Measurements from ENCODE around the gene LDLRAD4. TPM values are rescaled to one million over a fixed set of nuclear protein-coding genes. Genes with fewer than 3 reads are reported as not detected.

LDLRAD4 gene
- polyA plus RNA-seq, 1 of the 3 experiments (the other 2 are of a cell fraction): 0.16 TPM

GRCh38 chr18:13527730-13528129, 309.2 kb downstream of the LDLRAD4 start:
- Histone ChIP-seq H3K4me1 (ENCODE audit: control insufficient read depth in 1 of 2, insufficient read depth in 2 of 2, low read depth in 1 of 2, low read length in 1 of 2) (peaks cover 0 to 5% of the 10 kb centered on the region in 2 experiments; a peak in 1 of 4 replicates), H3K79me2 (ENCODE audit: insufficient read depth) (no peaks in the 10 kb centered on the region), H3K4me2 (no peak overlapping the region), H3K9ac (no peak overlapping the region), H2AFZ (ENCODE audit: low read depth) (no peak overlapping the region), H3K27me3 (ENCODE audit: insufficient read depth) (0 out of 2 replicates have a peak, but pooled peaks cover 4% of the 10 kb centered on the region), H3F3A (replicated peaks; ENCODE audit: insufficient read depth) (no peaks in the 10 kb centered on the region), H3K27ac (ENCODE audit: low read depth in 2 of 2, low read length in 1 of 2) (no peak overlapping the region), H3K9me3 (no peaks in the 10 kb centered on the region), H4K20me1 (ENCODE audit: insufficient read depth) (0 out of 2 replicates have a peak, but pooled peaks cover 4% of the 10 kb centered on the region), H3K9me2 (no peaks in the 10 kb centered on the region), H3K36me3 (replicated peaks in 1 of 2; ENCODE audit: control insufficient read depth in 1 of 2, insufficient read depth in 2 of 2, low read length in 1 of 2) (no peaks in the 10 kb centered on the region), H3K4me3 (ENCODE audit: low read depth in 2 of 2, low read length in 1 of 2) (no peak overlapping the region)
- ChIA-PET POLR2A (no interaction called here), CTCF (interaction anchor here (1.4 to 9.4 kb wide), 2 partner anchors 30 to 310 kb away, joined by 3 to 85 read pairs; partner anchors contain the start of gene LDLRAD4)
- TF ChIP-seq FOSL2 (IDR thresholded peaks at IDR 0.05; ENCODE audit: borderline replicate concordance, low read depth) (no peak), TCF12 (IDR thresholded peaks at IDR 0.05) (no peak), MEF2A (IDR thresholded peaks at IDR 0.05; ENCODE audit: borderline replicate concordance, low read depth) (no peak), RCOR1 (IDR thresholded peaks at IDR 0.05; ENCODE audit: low read length) (no peak), TEAD4 (IDR thresholded peaks at IDR 0.05; ENCODE audit: borderline replicate concordance, insufficient read depth) (no peak), FOXJ3 (CRISPR knock-in tag; IDR thresholded peaks at IDR 0.05) (no peak), RXRA (IDR thresholded peaks at IDR 0.05; ENCODE audit: borderline replicate concordance, low read depth) (no peak), ELF1 (IDR thresholded peaks at IDR 0.05) (no peak), SMC3 (IDR thresholded peaks at IDR 0.05; ENCODE audit: low read depth, low read length) (no peak)
- TF ChIP-seq, protein P1, sequence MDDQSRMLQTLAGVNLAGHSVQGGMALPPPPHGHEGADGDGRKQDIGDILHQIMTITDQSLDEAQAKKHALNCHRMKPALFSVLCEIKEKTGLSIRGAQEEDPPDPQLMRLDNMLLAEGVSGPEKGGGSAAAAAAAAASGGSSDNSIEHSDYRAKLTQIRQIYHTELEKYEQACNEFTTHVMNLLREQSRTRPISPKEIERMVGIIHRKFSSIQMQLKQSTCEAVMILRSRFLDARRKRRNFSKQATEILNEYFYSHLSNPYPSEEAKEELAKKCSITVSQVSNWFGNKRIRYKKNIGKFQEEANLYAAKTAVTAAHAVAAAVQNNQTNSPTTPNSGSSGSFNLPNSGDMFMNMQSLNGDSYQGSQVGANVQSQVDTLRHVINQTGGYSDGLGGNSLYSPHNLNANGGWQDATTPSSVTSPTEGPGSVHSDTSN (IDR thresholded peaks at IDR 0.05): no peak
- TF ChIP-seq, protein P2, sequence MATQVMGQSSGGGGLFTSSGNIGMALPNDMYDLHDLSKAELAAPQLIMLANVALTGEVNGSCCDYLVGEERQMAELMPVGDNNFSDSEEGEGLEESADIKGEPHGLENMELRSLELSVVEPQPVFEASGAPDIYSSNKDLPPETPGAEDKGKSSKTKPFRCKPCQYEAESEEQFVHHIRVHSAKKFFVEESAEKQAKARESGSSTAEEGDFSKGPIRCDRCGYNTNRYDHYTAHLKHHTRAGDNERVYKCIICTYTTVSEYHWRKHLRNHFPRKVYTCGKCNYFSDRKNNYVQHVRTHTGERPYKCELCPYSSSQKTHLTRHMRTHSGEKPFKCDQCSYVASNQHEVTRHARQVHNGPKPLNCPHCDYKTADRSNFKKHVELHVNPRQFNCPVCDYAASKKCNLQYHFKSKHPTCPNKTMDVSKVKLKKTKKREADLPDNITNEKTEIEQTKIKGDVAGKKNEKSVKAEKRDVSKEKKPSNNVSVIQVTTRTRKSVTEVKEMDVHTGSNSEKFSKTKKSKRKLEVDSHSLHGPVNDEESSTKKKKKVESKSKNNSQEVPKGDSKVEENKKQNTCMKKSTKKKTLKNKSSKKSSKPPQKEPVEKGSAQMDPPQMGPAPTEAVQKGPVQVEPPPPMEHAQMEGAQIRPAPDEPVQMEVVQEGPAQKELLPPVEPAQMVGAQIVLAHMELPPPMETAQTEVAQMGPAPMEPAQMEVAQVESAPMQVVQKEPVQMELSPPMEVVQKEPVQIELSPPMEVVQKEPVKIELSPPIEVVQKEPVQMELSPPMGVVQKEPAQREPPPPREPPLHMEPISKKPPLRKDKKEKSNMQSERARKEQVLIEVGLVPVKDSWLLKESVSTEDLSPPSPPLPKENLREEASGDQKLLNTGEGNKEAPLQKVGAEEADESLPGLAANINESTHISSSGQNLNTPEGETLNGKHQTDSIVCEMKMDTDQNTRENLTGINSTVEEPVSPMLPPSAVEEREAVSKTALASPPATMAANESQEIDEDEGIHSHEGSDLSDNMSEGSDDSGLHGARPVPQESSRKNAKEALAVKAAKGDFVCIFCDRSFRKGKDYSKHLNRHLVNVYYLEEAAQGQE (IDR thresholded peaks at IDR 0.05; ENCODE audit: low read depth, low read length): no peak
- 43% methylated on average over 5 of the region's 5 CpGs for WGBS (ENCODE audit: low lambda C conversion rate)
- no peak for DNase-seq

DNA sequence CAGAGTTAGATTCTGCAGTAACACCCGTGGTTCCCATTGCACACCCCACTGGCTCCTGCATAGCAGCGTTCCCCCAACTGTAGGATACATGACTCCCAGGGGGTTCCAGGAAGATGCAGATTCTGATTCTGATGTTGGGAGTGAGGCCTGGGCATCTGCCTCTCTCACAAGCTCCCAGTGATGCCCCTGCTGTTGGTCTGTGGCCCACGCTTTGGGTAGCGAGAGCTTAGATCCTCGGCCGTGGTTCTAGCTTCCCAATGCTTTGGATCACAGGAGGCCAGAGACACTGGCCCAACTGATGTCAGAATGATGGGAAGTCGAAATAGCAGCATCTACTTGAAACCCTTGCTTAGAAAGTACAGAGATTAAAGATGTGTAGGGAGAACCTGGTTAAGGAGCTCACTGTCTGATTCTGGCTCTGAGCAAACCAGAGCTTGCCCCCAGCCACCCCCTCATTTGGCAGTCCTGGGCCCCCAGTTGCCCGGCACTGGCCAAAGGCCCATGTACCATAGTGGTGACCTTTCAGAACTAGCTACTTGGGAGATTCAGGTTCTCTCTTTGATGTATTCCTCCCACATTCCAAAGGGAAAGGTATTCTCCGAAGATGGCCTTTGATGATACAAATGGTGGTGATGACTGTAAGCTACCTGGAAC, 310.3 kb downstream of the LDLRAD4 start:
- no peak overlapping the region; a peak in 1 of 4 replicates for H3K27ac ChIP-seq (ENCODE audit: low read depth in 2 of 2, low read length in 1 of 2)
- H3K9me3 ChIP-seq: no peaks in the 10 kb centered on the region
- WGBS (ENCODE audit: low lambda C conversion rate): 65% methylated on average over 9 of the region's 9 CpGs
- no peak overlapping the region for H3K4me2 ChIP-seq
- no peak for DNase-seq
- 0 out of 2 replicates have a peak, but pooled peaks cover 4% of the 10 kb centered on the region for H3K27me3 ChIP-seq (ENCODE audit: insufficient read depth)
- no peak overlapping the region for H2AFZ ChIP-seq (ENCODE audit: low read depth)
- H3F3A ChIP-seq (replicated peaks; ENCODE audit: insufficient read depth): no peaks in the 10 kb centered on the region
- peaks cover 0 to 5% of the 10 kb centered on the region in 2 experiments; a peak in 1 of 4 replicates for H3K4me1 ChIP-seq (ENCODE audit: control insufficient read depth in 1 of 2, insufficient read depth in 2 of 2, low read depth in 1 of 2, low read length in 1 of 2)
- H4K20me1 ChIP-seq (ENCODE audit: insufficient read depth): 0 out of 2 replicates have a peak, but pooled peaks cover 4% of the 10 kb centered on the region
- H3K4me3 ChIP-seq (ENCODE audit: low read depth in 2 of 2, low read length in 1 of 2): no peak overlapping the region
- H3K79me2 ChIP-seq (ENCODE audit: insufficient read depth): no peaks in the 10 kb centered on the region
- no peaks in the 10 kb centered on the region for H3K36me3 ChIP-seq (replicated peaks in 1 of 2; ENCODE audit: control insufficient read depth in 1 of 2, insufficient read depth in 2 of 2, low read length in 1 of 2)
- H3K9me2 ChIP-seq: no peaks in the 10 kb centered on the region
- ChIA-PET CTCF (interaction anchor here (0.6 to 9.4 kb wide), 8 partner anchors 9 to 416 kb away, joined by 3 to 85 read pairs (median 3); partner anchors contain the start of gene LDLRAD4), POLR2A (no interaction called here)
- H3K9ac ChIP-seq: no peak overlapping the region
- no peak for TF ChIP-seq JUND (IDR thresholded peaks at IDR 0.05)
- TF ChIP-seq CTCF (IDR thresholded peaks at IDR 0.05): no peak
- no peak for TF ChIP-seq RAD21 (IDR thresholded peaks at IDR 0.05; ENCODE audit: low read length)
- TF ChIP-seq, protein P3, sequence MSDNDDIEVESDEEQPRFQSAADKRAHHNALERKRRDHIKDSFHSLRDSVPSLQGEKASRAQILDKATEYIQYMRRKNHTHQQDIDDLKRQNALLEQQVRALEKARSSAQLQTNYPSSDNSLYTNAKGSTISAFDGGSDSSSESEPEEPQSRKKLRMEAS (IDR thresholded peaks at IDR 0.05; ENCODE audit: low read depth): no peak
- no peak for TF ChIP-seq MEF2A (IDR thresholded peaks at IDR 0.05; ENCODE audit: borderline replicate concordance, low read depth)
- TF ChIP-seq ELF1 (IDR thresholded peaks at IDR 0.05): no peak
- TF ChIP-seq GATA2 (CRISPR knock-in tag; IDR thresholded peaks at IDR 0.05): no peak
- no peak for TF ChIP-seq MXI1 (IDR thresholded peaks at IDR 0.05; ENCODE audit: low read depth, low read length)
- no peak for TF ChIP-seq CHD2 (IDR thresholded peaks at IDR 0.05; ENCODE audit: low read length, partially characterized antibody)
- no peak for TF ChIP-seq NFIC (IDR thresholded peaks at IDR 0.05; ENCODE audit: borderline replicate concordance)
- TF ChIP-seq TAF1 (IDR thresholded peaks at IDR 0.05; ENCODE audit: borderline replicate concordance, low read depth, low read length): no peak
- TF ChIP-seq GABPA (IDR thresholded peaks at IDR 0.05; ENCODE audit: low read depth): no peak
- no peak for TF ChIP-seq POLR2AphosphoS5 (IDR thresholded peaks at IDR 0.05; ENCODE audit: low read depth, low read length)
- no peak for TF ChIP-seq SMC3 (IDR thresholded peaks at IDR 0.05; ENCODE audit: low read depth, low read length)
- no peak for TF ChIP-seq TCF12 (IDR thresholded peaks at IDR 0.05)
- no peak for TF ChIP-seq FOSL2 (IDR thresholded peaks at IDR 0.05; ENCODE audit: borderline replicate concordance, low read depth)

Measured in SK-N-SH (cell line).